C4-2B (cell line): ENCODE results near the gene AIMP2.

Source experiments
- H3K27ac ChIP-seq: fragments of 450-650 bp; 2 replicates; pipeline ENCODE4 v1.5.1; 2017
- CTCF ChIP-seq: fragments of 450-650 bp; conservative IDR thresholded peaks from 2 replicates; pipeline ENCODE4 v1.5.1; 2017; ENCODE audit warnings: mild to moderate bottlenecking
- ZFX ChIP-seq: fragments of 450-650 bp; IDR thresholded peaks from 2 replicates; pipeline ENCODE4 v1.6.1; 2017

AIMP2 gene

GRCh38 chr7:6011541-6011940 is 2.5 kb downstream of the AIMP2 start:
- no peak overlapping the region for H3K27ac ChIP-seq
- TF ChIP-seq CTCF (no peak), ZFX (no peak)

- TF ChIP-seq ZFX, result no peak
- TF ChIP-seq CTCF, result no peak
- peak overlapping the region; percentile 13; the same call in 1 of the 2 replicates for H3K27ac ChIP-seq
Observed at GRCh38 chr7:6012355-6013104, 3.5 kb downstream of the AIMP2 start.

GRCh38 chr7:6015917-6016652 is 7.0 kb downstream of the AIMP2 start:
- H3K27ac ChIP-seq, result peak overlapping the region; percentile 40
- TF ChIP-seq ZFX (no peak), CTCF (no peak)

- H3K27ac ChIP-seq, result peak overlapping the region; percentile 40
- no peak for TF ChIP-seq CTCF
Observed at GRCh38 chr7:6016653-6016966, 7.5 kb downstream of the AIMP2 start.

- TF ChIP-seq ZFX (no peak), CTCF (no peak)
- peak overlapping the region; percentile 28; the same call in 1 of the 2 replicates for H3K27ac ChIP-seq
Observed at GRCh38 chr7:6020371-6021286, 11.6 kb downstream of the AIMP2 start.

- no peak for TF ChIP-seq ZFX
- no peak for TF ChIP-seq CTCF
- H3K27ac ChIP-seq, result no peak overlapping the region
Observed at GRCh38 chr7:6022707-6023106, 13.6 kb downstream of the AIMP2 start.
